Measurements from ENCODE around the gene ARL15. TPM values are rescaled to one million over a fixed set of nuclear protein-coding genes. Genes with fewer than 3 reads are reported as not detected.

The ARL15 gene
- total RNA-seq, 1 experiment from 2014 or later, result 0.50 TPM

DNA sequence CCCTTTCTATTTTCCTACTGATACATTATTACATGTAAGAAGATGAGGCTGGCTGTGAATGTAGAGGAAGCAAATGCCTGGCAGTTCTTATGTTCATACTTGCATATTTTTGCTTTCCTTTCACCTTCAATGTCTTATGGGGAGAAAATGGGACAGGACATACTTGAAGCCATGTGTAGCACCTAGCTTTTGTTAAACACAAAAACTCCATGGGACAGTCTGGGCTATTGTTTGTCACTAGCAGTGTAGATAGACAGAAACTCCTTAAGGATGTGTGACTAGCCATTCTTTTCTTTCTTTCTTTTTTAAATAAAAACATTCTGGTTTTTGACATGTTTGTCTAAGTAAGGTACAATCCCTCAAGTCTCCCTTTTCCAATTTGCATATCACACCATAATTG, 122.7 kb downstream of the ARL15 start:
- H3K4me2 ChIP-seq, result no peak overlapping the region
- peaks cover 3% of the 10 kb centered on the region; the same call in 1 of the 2 replicates for H3K9me2 ChIP-seq (ENCODE audit: insufficient read depth)
- ChIA-PET CTCF (no interaction called here), POLR2A (ENCODE audit: unreplicated experiment) (no interaction called here)
- BruUV-seq (replicated peaks), result no TSS peak
- H3K27me3 ChIP-seq (ENCODE audit: insufficient read depth, low read depth), result no peaks in the 10 kb centered on the region
- no peaks in the 10 kb centered on the region for H3K79me2 ChIP-seq (ENCODE audit: low read depth)
- no peaks in the 10 kb centered on the region for H3F3A ChIP-seq (ENCODE audit: insufficient read depth, low read depth)
- H4K20me1 ChIP-seq (ENCODE audit: insufficient read depth), result no peaks in the 10 kb centered on the region
- no peak for TF ChIP-seq EZH2 (IDR thresholded peaks at IDR 0.05; ENCODE audit: low read depth)
- TF ChIP-seq, protein P1, sequence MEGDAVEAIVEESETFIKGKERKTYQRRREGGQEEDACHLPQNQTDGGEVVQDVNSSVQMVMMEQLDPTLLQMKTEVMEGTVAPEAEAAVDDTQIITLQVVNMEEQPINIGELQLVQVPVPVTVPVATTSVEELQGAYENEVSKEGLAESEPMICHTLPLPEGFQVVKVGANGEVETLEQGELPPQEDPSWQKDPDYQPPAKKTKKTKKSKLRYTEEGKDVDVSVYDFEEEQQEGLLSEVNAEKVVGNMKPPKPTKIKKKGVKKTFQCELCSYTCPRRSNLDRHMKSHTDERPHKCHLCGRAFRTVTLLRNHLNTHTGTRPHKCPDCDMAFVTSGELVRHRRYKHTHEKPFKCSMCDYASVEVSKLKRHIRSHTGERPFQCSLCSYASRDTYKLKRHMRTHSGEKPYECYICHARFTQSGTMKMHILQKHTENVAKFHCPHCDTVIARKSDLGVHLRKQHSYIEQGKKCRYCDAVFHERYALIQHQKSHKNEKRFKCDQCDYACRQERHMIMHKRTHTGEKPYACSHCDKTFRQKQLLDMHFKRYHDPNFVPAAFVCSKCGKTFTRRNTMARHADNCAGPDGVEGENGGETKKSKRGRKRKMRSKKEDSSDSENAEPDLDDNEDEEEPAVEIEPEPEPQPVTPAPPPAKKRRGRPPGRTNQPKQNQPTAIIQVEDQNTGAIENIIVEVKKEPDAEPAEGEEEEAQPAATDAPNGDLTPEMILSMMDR (conservative IDR thresholded peaks at IDR 0.05), result no peak
- no peak overlapping the region for H3K27ac ChIP-seq
- H2AFZ ChIP-seq, result no peak overlapping the region
- H3K4me3 ChIP-seq, result no peak overlapping the region
- intact Hi-C loops (cut with micrococcal nuclease; ENCODE audit: unreplicated experiment), result no loop called here
- H3K36me3 ChIP-seq (ENCODE audit: low read depth), result no peaks in the 10 kb centered on the region
- no peaks in the 10 kb centered on the region for H3K9me3 ChIP-seq (ENCODE audit: insufficient read depth, low read depth)
- DNase-seq, result no peak
- H3K4me1 ChIP-seq (replicated peaks; ENCODE audit: insufficient read depth), result no peaks in the 10 kb centered on the region

DNA sequence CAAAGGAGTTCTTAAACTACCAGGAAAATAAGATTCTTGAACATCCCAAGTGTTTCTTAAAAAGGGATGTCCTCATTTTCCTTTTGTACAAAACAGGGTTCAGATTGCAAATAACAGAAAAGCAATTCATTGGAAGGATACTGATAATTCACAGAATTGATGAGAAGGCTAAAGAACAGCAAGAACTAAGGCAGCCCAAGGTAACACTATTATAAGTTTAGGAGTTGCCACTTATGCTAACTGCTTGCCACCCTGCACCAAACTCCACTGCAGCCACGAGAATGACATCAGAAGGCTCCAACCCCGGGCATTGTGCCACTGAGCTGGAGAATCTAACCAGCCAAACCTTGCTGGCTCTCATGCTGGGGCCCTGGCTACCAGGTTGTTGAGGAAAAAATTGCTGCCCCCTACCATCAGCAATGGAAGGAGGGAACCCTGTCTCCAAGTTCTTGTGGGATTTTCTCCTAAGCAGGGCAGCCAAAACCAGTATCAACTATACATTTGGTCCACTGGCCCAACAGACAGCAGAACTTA, 123.4 kb downstream of the ARL15 start:
- H3K4me1 ChIP-seq (replicated peaks; ENCODE audit: insufficient read depth), result no peaks in the 10 kb centered on the region
- intact Hi-C loops (cut with micrococcal nuclease; ENCODE audit: unreplicated experiment), result no loop called here
- H3K79me2 ChIP-seq (ENCODE audit: low read depth), result no peaks in the 10 kb centered on the region
- no peaks in the 10 kb centered on the region for H3K27me3 ChIP-seq (ENCODE audit: insufficient read depth, low read depth)
- H3K36me3 ChIP-seq (ENCODE audit: low read depth), result no peaks in the 10 kb centered on the region
- DNase-seq, result no peak
- no peak overlapping the region for H3K27ac ChIP-seq
- H3K9me2 ChIP-seq (ENCODE audit: insufficient read depth), result peaks cover 3% of the 10 kb centered on the region; the same call in 1 of the 2 replicates
- no peak overlapping the region for H2AFZ ChIP-seq
- H3K4me3 ChIP-seq, result no peak overlapping the region
- POLR2A ChIA-PET (ENCODE audit: unreplicated experiment), result no interaction called here
- no peak for TF ChIP-seq EZH2 (IDR thresholded peaks at IDR 0.05; ENCODE audit: low read depth)
- TF ChIP-seq, protein P1 (conservative IDR thresholded peaks at IDR 0.05), result no peak
- H3K4me2 ChIP-seq, result no peak overlapping the region
- no peaks in the 10 kb centered on the region for H4K20me1 ChIP-seq (ENCODE audit: insufficient read depth)
- H3F3A ChIP-seq (ENCODE audit: insufficient read depth, low read depth), result no peaks in the 10 kb centered on the region
- BruUV-seq (replicated peaks), result no TSS peak
- CTCF ChIA-PET, result no interaction called here
- H3K9me3 ChIP-seq (ENCODE audit: insufficient read depth, low read depth), result no peaks in the 10 kb centered on the region

DNA sequence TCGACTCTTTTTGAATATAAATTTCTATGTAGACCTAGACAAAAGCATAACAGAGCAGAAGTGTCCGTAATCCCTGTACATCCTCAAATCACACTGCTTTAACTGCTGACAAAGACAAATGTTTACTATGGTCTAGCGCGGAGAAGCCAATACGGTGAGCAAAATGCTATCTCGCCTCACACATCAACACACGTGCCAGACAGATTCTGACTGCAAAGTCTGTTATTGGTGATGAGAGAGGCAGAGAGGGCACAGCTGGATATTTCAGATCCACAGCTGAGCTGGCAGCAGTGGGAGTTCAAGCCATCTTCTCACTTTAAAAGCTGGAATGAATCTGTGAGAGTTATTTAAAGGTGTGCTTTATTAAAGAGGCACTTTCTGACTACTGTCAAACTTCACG, 124.3 kb downstream of the ARL15 start:
- no peaks in the 10 kb centered on the region for H3F3A ChIP-seq (ENCODE audit: insufficient read depth, low read depth)
- intact Hi-C loops (cut with micrococcal nuclease; ENCODE audit: unreplicated experiment), result no loop called here
- no peaks in the 10 kb centered on the region for H3K27me3 ChIP-seq (ENCODE audit: insufficient read depth, low read depth)
- ChIA-PET POLR2A (ENCODE audit: unreplicated experiment) (no interaction called here), CTCF (no interaction called here)
- H3K9me3 ChIP-seq (ENCODE audit: insufficient read depth, low read depth), result no peaks in the 10 kb centered on the region
- BruUV-seq (replicated peaks), result no TSS peak
- no peak for TF ChIP-seq EZH2 (IDR thresholded peaks at IDR 0.05; ENCODE audit: low read depth)
- TF ChIP-seq, protein P1 (conservative IDR thresholded peaks at IDR 0.05), result no peak
- no peaks in the 10 kb centered on the region for H3K4me1 ChIP-seq (replicated peaks; ENCODE audit: insufficient read depth)
- H3K27ac ChIP-seq, result no peak overlapping the region
- H3K36me3 ChIP-seq (ENCODE audit: low read depth), result no peaks in the 10 kb centered on the region
- H3K4me2 ChIP-seq, result no peak overlapping the region
- peaks cover 3% of the 10 kb centered on the region; the same call in 1 of the 2 replicates for H3K9me2 ChIP-seq (ENCODE audit: insufficient read depth)
- no peak overlapping the region for H3K4me3 ChIP-seq
- no peaks in the 10 kb centered on the region for H3K79me2 ChIP-seq (ENCODE audit: low read depth)
- no peaks in the 10 kb centered on the region for H4K20me1 ChIP-seq (ENCODE audit: insufficient read depth)
- no peak overlapping the region for H2AFZ ChIP-seq
- no peak for DNase-seq
